ENCODE data around the gene APOBR.

The APOBR gene

DNA sequence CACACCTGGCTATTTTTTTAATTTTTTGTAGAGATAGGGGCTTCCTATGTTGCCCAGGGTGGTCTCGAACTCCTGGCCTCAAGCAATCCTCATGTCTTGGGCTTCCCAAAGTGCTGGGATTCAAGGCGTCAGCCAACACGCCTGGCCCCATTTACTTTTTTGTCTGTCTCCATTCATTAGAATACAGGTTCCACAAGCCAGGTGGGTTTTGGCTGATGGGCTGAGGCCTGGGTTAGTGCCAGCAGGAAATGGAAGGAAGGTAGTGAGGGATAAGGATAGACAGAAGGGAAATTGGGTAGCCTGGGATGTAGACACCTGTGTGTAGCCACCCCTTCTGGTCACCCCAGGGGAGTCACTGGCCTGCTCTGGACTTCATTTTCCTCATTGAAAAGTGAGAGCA is 16.6 kb downstream of the APOBR start:
- TF ChIP-seq GLIS3 (CRISPR knock-in tag; IDR thresholded peaks at IDR 0.05) (no peak), TCF4 (CRISPR knock-in tag; IDR thresholded peaks at IDR 0.05; ENCODE audit: borderline replicate concordance) (no peak), ZC3H10 (CRISPR knock-in tag; IDR thresholded peaks at IDR 0.05) (no peak), ESRRG (CRISPR knock-in tag; IDR thresholded peaks at IDR 0.05) (no peak), ARNTL (CRISPR knock-in tag; IDR thresholded peaks at IDR 0.05; ENCODE audit: borderline replicate concordance, low read depth) (no peak), SNAI2 (CRISPR knock-in tag; IDR thresholded peaks at IDR 0.05) (no peak), ZNF70 (CRISPR knock-in tag; IDR thresholded peaks at IDR 0.05) (no peak), ZNF565 (CRISPR knock-in tag; conservative IDR thresholded peaks at IDR 0.05; ENCODE audit: low read depth) (no peak), PATZ1 (CRISPR knock-in tag; IDR thresholded peaks at IDR 0.05; ENCODE audit: borderline replicate concordance) (no peak), CSDC2 (CRISPR knock-in tag; IDR thresholded peaks at IDR 0.05) (no peak), CREB5 (CRISPR knock-in tag; IDR thresholded peaks at IDR 0.05; ENCODE audit: low read depth) (no peak), BACH2 (CRISPR knock-in tag; IDR thresholded peaks at IDR 0.05; ENCODE audit: borderline replicate concordance) (no peak), PPARA (CRISPR knock-in tag; IDR thresholded peaks at IDR 0.05; ENCODE audit: borderline replicate concordance) (no peak), ZFP30 (CRISPR knock-in tag; IDR thresholded peaks at IDR 0.05) (no peak), ISL1 (CRISPR knock-in tag; IDR thresholded peaks at IDR 0.05) (no peak), TOX (CRISPR knock-in tag; IDR thresholded peaks at IDR 0.05; ENCODE audit: borderline replicate concordance) (no peak), ZNF8 (CRISPR knock-in tag; IDR thresholded peaks at IDR 0.05) (no peak)
- TF ChIP-seq, protein P1, sequence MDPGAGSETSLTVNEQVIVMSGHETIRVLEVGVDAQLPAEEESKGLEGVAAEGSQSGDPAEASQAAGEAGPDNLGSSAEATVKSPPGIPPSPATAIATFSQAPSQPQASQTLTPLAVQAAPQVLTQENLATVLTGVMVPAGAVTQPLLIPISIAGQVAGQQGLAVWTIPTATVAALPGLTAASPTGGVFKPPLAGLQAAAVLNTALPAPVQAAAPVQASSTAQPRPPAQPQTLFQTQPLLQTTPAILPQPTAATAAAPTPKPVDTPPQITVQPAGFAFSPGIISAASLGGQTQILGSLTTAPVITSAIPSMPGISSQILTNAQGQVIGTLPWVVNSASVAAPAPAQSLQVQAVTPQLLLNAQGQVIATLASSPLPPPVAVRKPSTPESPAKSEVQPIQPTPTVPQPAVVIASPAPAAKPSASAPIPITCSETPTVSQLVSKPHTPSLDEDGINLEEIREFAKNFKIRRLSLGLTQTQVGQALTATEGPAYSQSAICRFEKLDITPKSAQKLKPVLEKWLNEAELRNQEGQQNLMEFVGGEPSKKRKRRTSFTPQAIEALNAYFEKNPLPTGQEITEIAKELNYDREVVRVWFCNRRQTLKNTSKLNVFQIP (CRISPR knock-in tag; IDR thresholded peaks at IDR 0.05; ENCODE audit: borderline replicate concordance, low read depth), result no peak
- TF ChIP-seq, protein P2, sequence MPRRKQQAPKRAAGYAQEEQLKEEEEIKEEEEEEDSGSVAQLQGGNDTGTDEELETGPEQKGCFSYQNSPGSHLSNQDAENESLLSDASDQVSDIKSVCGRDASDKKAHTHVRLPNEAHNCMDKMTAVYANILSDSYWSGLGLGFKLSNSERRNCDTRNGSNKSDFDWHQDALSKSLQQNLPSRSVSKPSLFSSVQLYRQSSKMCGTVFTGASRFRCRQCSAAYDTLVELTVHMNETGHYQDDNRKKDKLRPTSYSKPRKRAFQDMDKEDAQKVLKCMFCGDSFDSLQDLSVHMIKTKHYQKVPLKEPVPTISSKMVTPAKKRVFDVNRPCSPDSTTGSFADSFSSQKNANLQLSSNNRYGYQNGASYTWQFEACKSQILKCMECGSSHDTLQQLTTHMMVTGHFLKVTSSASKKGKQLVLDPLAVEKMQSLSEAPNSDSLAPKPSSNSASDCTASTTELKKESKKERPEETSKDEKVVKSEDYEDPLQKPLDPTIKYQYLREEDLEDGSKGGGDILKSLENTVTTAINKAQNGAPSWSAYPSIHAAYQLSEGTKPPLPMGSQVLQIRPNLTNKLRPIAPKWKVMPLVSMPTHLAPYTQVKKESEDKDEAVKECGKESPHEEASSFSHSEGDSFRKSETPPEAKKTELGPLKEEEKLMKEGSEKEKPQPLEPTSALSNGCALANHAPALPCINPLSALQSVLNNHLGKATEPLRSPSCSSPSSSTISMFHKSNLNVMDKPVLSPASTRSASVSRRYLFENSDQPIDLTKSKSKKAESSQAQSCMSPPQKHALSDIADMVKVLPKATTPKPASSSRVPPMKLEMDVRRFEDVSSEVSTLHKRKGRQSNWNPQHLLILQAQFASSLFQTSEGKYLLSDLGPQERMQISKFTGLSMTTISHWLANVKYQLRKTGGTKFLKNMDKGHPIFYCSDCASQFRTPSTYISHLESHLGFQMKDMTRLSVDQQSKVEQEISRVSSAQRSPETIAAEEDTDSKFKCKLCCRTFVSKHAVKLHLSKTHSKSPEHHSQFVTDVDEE (CRISPR knock-in tag; IDR thresholded peaks at IDR 0.05), result no peak
- no peak for ATAC-seq

DNA sequence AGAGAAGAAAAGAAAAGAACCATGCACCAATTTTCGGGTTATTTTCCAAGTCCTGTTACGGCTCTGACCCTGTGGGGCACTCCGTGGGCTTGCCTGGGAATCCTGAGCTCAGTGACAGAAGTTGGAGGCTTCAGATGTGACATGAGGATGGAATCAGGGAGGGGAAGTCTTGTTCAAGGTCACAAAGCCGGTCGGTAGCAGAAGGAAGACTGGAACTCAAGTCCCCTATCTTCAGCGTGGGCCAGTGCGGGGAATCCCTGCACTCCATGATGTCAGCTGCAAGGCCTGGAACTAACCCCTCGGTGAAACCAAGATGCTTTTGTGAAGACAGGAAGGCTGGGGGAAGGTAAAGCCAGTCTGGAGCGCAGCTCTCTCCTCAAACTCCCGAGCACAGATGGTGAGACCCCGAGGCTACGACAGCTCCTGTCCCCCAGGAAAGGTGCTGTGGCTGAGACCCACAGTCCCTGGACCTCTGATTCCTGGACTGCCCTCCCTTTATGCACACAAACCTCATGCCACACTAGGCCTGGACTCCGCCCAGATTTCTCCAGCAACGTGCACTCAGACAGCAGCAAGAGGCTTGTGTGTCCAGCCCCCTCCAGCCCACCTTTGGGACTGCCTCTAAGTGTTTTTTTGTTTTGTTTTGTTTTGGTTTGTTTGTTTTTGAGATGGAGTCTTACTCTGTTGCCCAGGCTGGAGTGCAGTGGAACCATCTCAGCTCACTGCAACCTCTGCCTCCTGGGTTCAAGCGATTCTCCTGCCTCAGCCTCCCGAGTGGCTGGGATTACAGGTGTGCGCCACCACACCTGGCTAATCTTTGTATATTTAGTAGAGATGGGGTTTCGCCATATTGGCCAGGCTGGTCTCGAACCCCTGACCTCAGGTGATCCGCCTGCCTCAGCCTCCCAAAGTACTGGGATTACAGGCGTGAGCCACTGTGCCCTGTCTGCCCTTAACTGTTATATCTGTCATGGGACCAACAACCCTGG is 17.7 kb downstream of the APOBR start:
- no peak for ATAC-seq
- TF ChIP-seq, protein P2 (CRISPR knock-in tag; IDR thresholded peaks at IDR 0.05), result no peak
- TF ChIP-seq TOX (CRISPR knock-in tag; IDR thresholded peaks at IDR 0.05; ENCODE audit: borderline replicate concordance), result no peak
- TF ChIP-seq, protein P1 (CRISPR knock-in tag; IDR thresholded peaks at IDR 0.05; ENCODE audit: borderline replicate concordance, low read depth), result no peak
- no peak for TF ChIP-seq ZNF565 (CRISPR knock-in tag; conservative IDR thresholded peaks at IDR 0.05; ENCODE audit: low read depth)
- no peak for TF ChIP-seq ZFP30 (CRISPR knock-in tag; IDR thresholded peaks at IDR 0.05)
- no peak for TF ChIP-seq PPARA (CRISPR knock-in tag; IDR thresholded peaks at IDR 0.05; ENCODE audit: borderline replicate concordance)
- no peak for TF ChIP-seq ZNF8 (CRISPR knock-in tag; IDR thresholded peaks at IDR 0.05)
- no peak for TF ChIP-seq CSDC2 (CRISPR knock-in tag; IDR thresholded peaks at IDR 0.05)
- TF ChIP-seq SNAI2 (CRISPR knock-in tag; IDR thresholded peaks at IDR 0.05), result no peak
- TF ChIP-seq, protein P3, sequence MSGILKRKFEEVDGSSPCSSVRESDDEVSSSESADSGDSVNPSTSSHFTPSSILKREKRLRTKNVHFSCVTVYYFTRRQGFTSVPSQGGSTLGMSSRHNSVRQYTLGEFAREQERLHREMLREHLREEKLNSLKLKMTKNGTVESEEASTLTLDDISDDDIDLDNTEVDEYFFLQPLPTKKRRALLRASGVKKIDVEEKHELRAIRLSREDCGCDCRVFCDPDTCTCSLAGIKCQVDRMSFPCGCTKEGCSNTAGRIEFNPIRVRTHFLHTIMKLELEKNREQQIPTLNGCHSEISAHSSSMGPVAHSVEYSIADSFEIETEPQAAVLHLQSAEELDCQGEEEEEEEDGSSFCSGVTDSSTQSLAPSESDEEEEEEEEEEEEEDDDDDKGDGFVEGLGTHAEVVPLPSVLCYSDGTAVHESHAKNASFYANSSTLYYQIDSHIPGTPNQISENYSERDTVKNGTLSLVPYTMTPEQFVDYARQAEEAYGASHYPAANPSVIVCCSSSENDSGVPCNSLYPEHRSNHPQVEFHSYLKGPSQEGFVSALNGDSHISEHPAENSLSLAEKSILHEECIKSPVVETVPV (CRISPR knock-in tag; IDR thresholded peaks at IDR 0.05), result no peak
- TF ChIP-seq CREB5 (CRISPR knock-in tag; IDR thresholded peaks at IDR 0.05; ENCODE audit: low read depth), result no peak
- TF ChIP-seq ARNTL (CRISPR knock-in tag; IDR thresholded peaks at IDR 0.05; ENCODE audit: borderline replicate concordance, low read depth), result no peak

Data from SK-N-SH treated with all-trans-retinoic acid at 6 μM for 48 hours (cell line).